ENCODE measurements around the gene TBC1D19.

GRCh38 chr4:26713563-26714151 is 129.8 kb downstream of the TBC1D19 start:
- no peak for TF ChIP-seq ESRRG (CRISPR knock-in tag; IDR thresholded peaks at IDR 0.05)
- no peak for TF ChIP-seq TCF4 (CRISPR knock-in tag; IDR thresholded peaks at IDR 0.05; ENCODE audit: borderline replicate concordance)
- no peak for TF ChIP-seq CREB5 (CRISPR knock-in tag; IDR thresholded peaks at IDR 0.05; ENCODE audit: low read depth)
